ENCODE measurements around the gene ST8SIA6. TPM values are rescaled to one million over a fixed set of nuclear protein-coding genes. Genes with fewer than 3 reads are reported as not detected.

The ST8SIA6 gene
- total and polyA plus RNA-seq, 2 experiments from 2014 or later, result 0.79 TPM; not detected in 1

GRCh38 chr10:17273403-17273802, 181.0 kb downstream of the ST8SIA6 start:
- Histone ChIP-seq H3K9me3 (ENCODE audit: low read depth) (no peaks in the 10 kb centered on the region), H3K27ac (no peak overlapping the region), H3K4me1 (ENCODE audit: low read depth) (no peaks in the 10 kb centered on the region), H3K4me3 (no peak overlapping the region), H3K36me3 (no peaks in the 10 kb centered on the region), H3K27me3 (no peaks in the 10 kb centered on the region)
- TF ChIP-seq CTCF (IDR thresholded peaks at IDR 0.05; ENCODE audit: low read depth, low read length), result no peak
- DNase-seq (ENCODE audit: low read depth in 1 of 2, low spot score in 1 of 2), result peak in 1 of 2 donors; percentile 16

- Histone ChIP-seq H3K27me3 (no peaks in the 10 kb centered on the region), H3K9me3 (ENCODE audit: low read depth) (no peaks in the 10 kb centered on the region), H3K4me1 (ENCODE audit: low read depth) (no peaks in the 10 kb centered on the region), H3K4me3 (no peak overlapping the region), H3K27ac (no peak overlapping the region), H3K36me3 (no peaks in the 10 kb centered on the region)
- TF ChIP-seq CTCF (IDR thresholded peaks at IDR 0.05; ENCODE audit: low read depth, low read length), result no peak
- no peak for DNase-seq (ENCODE audit: low read depth in 1 of 2, low spot score in 1 of 2)
Observed at GRCh38 chr10:17272648-17273047, 181.7 kb downstream of the ST8SIA6 start.

Other genes starting within 250 kb of the ST8SIA6 start
- 904 and 1,157 TPM in 2 replicates for gene VIM, start 226.4 kb downstream of the ST8SIA6 start, total RNA-seq
- gene VIM, start 226.4 kb downstream of the ST8SIA6 start, polyA plus RNA-seq, result 258 and 383 TPM in 2 replicates
- gene HACD1, start 162.8 kb upstream of the ST8SIA6 start, total RNA-seq, result 141 and 226 TPM in 2 replicates
- gene HACD1, start 162.8 kb upstream of the ST8SIA6 start, polyA plus RNA-seq, result 279 and 449 TPM in 2 replicates
- gene STAM, start 189.6 kb upstream of the ST8SIA6 start, total RNA-seq, result 22.7 and 24.1 TPM in 2 replicates
- 27.6 and 28.0 TPM in 2 replicates for gene STAM, start 189.6 kb upstream of the ST8SIA6 start, polyA plus RNA-seq